Aorta (tissue), 5 donors: Measurements from ENCODE around the gene GCSAM. TPM values are rescaled to one million over a fixed set of nuclear protein-coding genes. Genes with fewer than 3 reads are reported as not detected.

Experiments used
- ATAC-seq: fragments of 200-7000 bp; cut with Tn5 transposase; one replicate; pipeline ENCODE4 v1.9.1; 2022; ENCODE audit warnings: moderate library complexity; ENCODE audit not compliant: low FRiP score
- DNase-seq, 2 donors: peaks; one replicate each; pipeline ENCODE4 v3.0.0-alpha.2; 2020
- H3K27ac ChIP-seq, 2 donors: one replicate each; pipeline ENCODE4 v1.5.1; 2013; ENCODE audit warnings: low read length in 2 of 2, mild to moderate bottlenecking in 2 of 2, moderate library complexity in 2 of 2, control low read depth in 1 of 2, inconsistent platforms in 1 of 2, low read depth in 1 of 2
- H3K27me3 ChIP-seq, 2 donors: one replicate each; pipeline ENCODE4 v1.6.1; 2013; ENCODE audit warnings: control low read depth in 1 of 2, low read length in 1 of 2, mild to moderate bottlenecking in 1 of 2, moderate library complexity in 1 of 2; ENCODE audit not compliant: insufficient read depth in 2 of 2, control insufficient read depth in 1 of 2
- H3K36me3 ChIP-seq, 2 donors: one replicate each; pipeline ENCODE4 v1.6.1; 2013; ENCODE audit warnings: control low read depth in 1 of 2, low read length in 1 of 2, mild to moderate bottlenecking in 1 of 2; ENCODE audit not compliant: insufficient read depth in 2 of 2, control insufficient read depth in 1 of 2
- H3K4me1 ChIP-seq, 2 donors: one replicate each; pipeline ENCODE4 v1.6.1; 2013; ENCODE audit warnings: low read length in 2 of 2, control low read depth in 1 of 2, mild to moderate bottlenecking in 1 of 2, moderate library complexity in 1 of 2; ENCODE audit not compliant: insufficient read depth in 2 of 2, control insufficient read depth in 1 of 2
- H3K4me3 ChIP-seq, 2 donors: one replicate each; pipeline ENCODE4 v1.5.1; 2013; ENCODE audit warnings: low read length in 2 of 2, control low read depth in 1 of 2, mild to moderate bottlenecking in 1 of 2
- H3K9me3 ChIP-seq: one replicate; pipeline ENCODE4 v1.6.1; 2013; ENCODE audit warnings: mild to moderate bottlenecking, low read length; ENCODE audit not compliant: control insufficient read depth
- whole genome bisulfite sequencing, 2 donors: extraction: QIAGEN DNeasy Blood & Tissue Kit; methylation state at CpG; one replicate each; pipeline ENCODE4 v1.1.7; 2013; 5-methylcytosine and 5-hydroxymethylcytosine counted together
- intact Hi-C, 2 donors: fragments of 100-400 bp; cut with DNase I; formaldehyde crosslinking; loops; one replicate each; pipeline versions ENCODE4 v1.14.2 to v1.15.0; 2022
- polyA plus RNA-seq, 2 donors: library from polyadenylated mRNA; stranded (reverse); fragments of 200-250 nt; gene quantifications; one replicate each; pipeline ENCODE4 v1.2.3, GENCODE V29; 2013
- total RNA-seq, 2 donors: library from RNA; stranded (reverse); fragmentation: NEBNext Ultra II Directional; extraction: Animal tissue kit (Norgen Biotek cat#: 25700); gene quantifications; one replicate each; pipeline ENCODE4 v1.2.1, GENCODE V29; 2021
- donor health status: healthy with polysubstance abuse.
- donor health status: Bipolar disorder and iron deficiency.
- donor health status: DM: no; HTN: no; CAD: no.
- donor health status: DM: no; HTN: no; CAD: no.
- donor health status: DM: yes; HTN: yes; CAD: no.

The GCSAM gene
- total and polyA plus RNA-seq, 4 donors, result 0.10 to 0.51 TPM; not detected in 2

DNA sequence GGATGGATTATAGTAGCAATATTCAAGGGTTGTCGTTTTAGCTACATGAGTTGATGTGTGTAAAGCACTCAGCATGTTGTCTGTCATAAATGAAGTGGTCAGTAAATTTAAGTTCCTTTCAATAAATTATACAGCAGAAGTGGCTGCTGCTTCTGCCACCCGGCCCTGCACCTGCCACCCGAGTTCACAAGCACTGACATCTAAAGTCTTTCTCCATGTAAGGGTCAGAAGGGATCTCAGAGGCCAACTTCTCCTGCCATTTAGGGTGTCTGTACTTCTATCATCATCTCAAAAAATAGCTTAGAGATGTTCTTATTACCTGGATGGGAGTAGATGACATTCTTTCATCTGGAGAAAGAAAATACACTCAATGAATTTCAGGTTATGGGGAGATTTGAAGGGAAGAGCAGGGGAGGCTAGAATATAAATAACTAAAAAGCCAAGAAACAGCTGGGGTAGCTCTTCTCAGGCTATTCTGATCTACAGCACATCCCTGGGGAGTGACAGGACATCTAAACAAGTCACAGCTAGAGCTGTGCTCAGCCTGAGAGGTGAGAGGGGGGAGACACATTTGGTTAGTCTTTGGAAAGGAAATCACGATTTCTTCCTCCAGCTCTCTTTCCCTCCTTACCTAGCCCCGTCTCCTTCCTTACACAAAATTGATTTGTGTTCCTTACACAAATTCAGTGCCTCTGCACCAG lies 8.0 kb downstream of the GCSAM start:
- no peak for ATAC-seq
- intact Hi-C loops, result no loop called here
- DNase-seq, result no peak

DNA sequence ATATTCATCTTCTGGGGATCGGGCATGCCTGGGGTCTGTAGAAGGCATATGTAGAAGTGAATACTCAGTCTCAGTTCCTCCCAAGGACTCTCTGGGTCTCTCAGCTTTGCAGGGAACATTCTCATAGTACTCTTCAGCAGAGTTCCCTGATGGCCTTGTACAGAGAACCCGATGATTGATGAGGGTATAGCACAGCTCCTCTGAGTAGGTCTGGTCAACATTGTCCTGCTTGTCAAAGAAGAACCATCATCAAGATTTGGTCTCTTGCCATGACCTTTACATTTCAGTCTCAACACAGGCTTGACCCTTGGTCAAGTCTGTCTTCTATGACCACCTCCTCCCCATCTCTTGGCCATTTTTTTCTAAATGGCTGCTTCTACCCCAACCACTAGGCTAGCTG lies 9.5 kb downstream of the GCSAM start:
- WGBS, 2 donors, result 94 to 98% methylated on average over 2 of the region's 2 CpGs
- Histone ChIP-seq H3K4me1 (no peaks in the 10 kb centered on the region), H3K4me3 (no peak overlapping the region), H3K27ac (no peak overlapping the region), H3K27me3 (no peaks in the 10 kb centered on the region), H3K36me3 (peaks cover 0 to 5% of the 10 kb centered on the region in 2 donors), H3K9me3 (no peaks in the 10 kb centered on the region)
- DNase-seq (no peak), ATAC-seq (no peak)
- intact Hi-C loops, result no loop called here

More for the DNA sequence above, 8.0 kb downstream of the GCSAM start:
- Histone ChIP-seq H3K36me3 (peaks cover 2 to 5% of the 10 kb centered on the region in 2 donors), H3K9me3 (no peaks in the 10 kb centered on the region), H3K4me3 (no peak overlapping the region), H3K4me1 (no peaks in the 10 kb centered on the region), H3K27me3 (no peaks in the 10 kb centered on the region), H3K27ac (no peak overlapping the region)
- WGBS, 2 donors, result 74 to 76% methylated on average over 5 of the region's 5 CpGs

DNA sequence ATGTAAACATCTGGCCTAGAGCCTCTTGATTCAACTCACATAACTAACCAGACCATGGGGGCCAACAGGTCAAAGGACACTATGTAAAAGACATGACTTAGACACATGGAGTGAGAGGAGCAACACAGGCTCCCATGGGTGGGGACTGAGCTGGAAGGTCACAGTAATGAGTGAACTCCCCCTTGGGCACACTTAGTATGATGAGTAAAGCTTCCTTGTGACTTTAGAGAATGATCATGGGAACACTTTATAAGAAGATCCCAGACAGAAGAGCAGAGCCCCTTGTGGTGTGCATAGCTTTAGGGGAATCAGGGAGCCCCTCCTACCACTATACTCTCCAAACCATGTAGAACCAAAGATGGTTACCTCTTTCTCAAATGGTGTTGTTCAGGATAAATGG lies 10.2 kb downstream of the GCSAM start:
- ATAC-seq, result no peak
- H3K4me1 ChIP-seq, result no peaks in the 10 kb centered on the region
- intact Hi-C loops, result no loop called here

DNA sequence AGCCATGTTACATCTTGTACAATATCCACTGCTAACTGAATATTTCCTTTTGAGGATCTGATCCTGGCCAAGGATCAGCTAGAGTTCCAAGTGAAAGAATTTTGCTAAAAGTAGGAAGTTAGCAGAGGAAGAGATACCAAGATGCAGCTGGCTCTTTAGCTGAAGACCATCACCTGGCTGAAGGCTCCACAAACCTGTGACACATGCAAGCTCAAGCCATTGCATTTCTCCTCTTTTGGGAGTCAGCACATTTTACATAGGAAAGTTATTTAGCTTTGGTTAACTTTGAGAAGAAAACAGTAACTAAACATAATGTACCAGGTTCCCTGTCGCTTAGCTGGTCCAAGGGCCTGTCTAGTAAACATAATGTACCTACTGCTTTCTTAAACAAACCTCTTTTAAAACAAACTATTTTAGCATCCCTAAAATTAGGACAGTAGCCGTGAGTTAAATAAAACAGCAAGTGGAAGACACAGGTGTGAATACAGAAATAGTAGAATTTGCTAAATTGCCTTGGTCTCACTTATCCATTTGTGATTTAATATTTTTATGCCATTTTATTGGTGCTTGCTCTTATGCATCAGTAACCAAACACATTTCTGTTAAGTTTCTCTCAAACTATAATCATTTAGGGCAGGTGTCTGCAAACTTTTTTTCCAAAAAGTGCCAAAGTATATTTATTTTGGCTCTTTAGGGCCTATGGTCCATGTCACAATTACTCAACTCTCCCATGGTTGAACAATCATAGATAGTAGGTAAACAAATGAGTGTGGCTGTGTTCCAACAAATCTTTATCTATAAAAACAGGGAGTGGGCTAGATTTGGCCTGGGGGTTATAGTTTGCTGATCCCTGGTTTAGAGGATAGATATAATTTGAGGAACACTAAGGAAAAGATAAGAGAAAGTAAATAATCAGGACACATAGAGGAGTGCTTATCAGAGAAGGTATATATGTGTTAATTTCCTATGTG lies 11.2 kb downstream of the GCSAM start:
- Histone ChIP-seq H3K36me3 (peaks cover 3% of the 10 kb centered on the region in 2 donors), H3K9me3 (no peaks in the 10 kb centered on the region), H3K4me3 (no peak overlapping the region), H3K27ac (no peak overlapping the region), H3K27me3 (no peaks in the 10 kb centered on the region), H3K4me1 (no peaks in the 10 kb centered on the region)
- intact Hi-C loops, result no loop called here
- ATAC-seq (no peak), DNase-seq (no peak)
- WGBS, 2 donors, result 94 to 97% methylated on average over 2 of the region's 2 CpGs

More for the DNA sequence above, 10.2 kb downstream of the GCSAM start:
- no peak overlapping the region for H3K27ac ChIP-seq
- no peaks in the 10 kb centered on the region for H3K9me3 ChIP-seq
- no peaks in the 10 kb centered on the region for H3K27me3 ChIP-seq
- DNase-seq, result no peak
- H3K36me3 ChIP-seq, result peaks cover 0 to 6% of the 10 kb centered on the region in 2 donors
- H3K4me3 ChIP-seq, result no peak overlapping the region

DNA sequence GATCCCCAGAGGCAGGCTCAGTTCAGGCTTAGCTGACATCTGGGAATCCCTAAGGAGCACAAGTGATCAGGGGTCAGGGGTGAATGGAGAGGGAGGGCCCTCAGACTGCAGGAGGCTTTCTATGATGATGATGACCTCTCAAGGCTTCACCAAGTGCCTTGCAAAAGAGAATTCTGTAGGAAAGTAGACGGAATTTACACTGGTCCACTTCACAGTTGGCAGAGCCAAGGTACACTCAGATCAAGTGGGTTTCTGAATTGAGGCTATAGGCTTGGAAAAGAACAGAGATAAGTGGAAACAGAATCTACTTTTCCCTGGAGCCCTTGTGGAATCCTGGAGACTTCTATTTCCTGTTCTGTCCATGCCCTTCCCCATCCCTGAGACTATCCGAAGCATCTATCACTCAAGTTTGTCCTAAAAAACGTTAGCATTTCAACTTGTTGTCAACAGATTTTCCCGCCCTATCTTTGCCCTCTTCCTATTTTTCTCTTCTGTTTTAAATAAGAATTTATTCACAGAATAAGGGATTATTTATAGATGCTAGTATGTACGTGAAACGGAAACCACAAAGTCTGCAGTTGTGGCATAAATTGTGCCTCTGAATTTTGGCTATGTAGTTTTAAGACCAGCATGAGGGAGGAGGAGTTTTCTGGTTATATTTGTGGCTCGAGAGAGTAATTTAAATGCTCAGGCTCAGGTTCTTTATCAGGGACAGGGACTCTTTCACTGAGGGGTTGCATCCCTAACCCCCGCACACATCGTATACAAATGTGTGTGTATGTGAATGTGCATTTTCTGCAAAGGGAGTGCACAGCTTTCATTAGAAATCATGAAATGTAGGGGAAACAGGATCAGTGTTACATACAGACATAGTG lies 12.8 kb downstream of the GCSAM start:
- Histone ChIP-seq H3K4me3 (no peak overlapping the region), H3K4me1 (no peaks in the 10 kb centered on the region), H3K27ac (no peak overlapping the region), H3K36me3 (peaks cover 3 to 5% of the 10 kb centered on the region in 2 donors), H3K9me3 (no peaks in the 10 kb centered on the region), H3K27me3 (no peaks in the 10 kb centered on the region)
- intact Hi-C loops, result no loop called here
- DNase-seq (no peak), ATAC-seq (no peak)
- WGBS, 2 donors, result 78% methylated on average over 9 of the region's 9 CpGs

DNA sequence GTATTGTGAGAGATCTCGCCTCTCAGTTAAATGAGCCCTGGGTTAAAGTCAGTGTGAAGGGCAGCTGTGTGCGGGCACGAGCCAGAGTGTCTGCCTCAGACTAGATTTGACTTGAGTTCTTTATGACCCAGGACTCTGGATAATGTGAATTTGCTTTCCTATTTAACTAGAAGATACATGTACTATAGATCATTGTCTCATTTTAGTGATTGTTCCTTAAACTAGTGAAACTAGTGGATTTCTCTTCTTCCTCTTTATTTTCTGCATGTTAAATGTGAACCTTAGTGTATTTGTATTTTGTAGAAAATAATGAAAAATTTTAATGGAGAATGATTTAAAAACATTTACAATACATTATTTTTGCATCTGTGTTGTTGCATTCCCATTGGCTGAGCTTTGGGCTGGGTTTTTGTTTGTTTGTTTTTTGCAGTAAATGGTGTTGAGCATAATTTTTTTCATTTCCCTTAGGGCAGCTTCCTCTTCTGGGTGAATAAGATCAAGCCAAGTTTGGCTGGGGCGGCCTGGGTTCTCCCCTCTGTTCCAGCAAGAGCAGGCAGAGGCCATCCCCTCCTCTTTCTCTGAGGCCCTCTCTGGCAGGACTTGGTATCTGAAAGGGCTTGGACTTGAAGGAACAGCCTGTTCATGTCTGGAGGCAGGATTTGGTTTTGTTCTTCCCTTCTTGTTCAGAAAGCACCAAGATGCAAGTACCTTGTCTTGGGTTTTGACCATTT lies 15.0 kb downstream of the GCSAM start:
- intact Hi-C loops, result no loop called here
- Histone ChIP-seq H3K27ac (no peak overlapping the region), H3K4me3 (no peak overlapping the region), H3K27me3 (no peaks in the 10 kb centered on the region), H3K36me3 (peaks cover 7 to 8% of the 10 kb centered on the region in 2 donors), H3K9me3 (no peaks in the 10 kb centered on the region), H3K4me1 (no peaks in the 10 kb centered on the region)
- WGBS, 2 donors, result 93 to 94% methylated on average over 4 of the region's 4 CpGs
- ATAC-seq, result no peak
- peak in 1 of 2 donors; percentile 76 for DNase-seq

DNA sequence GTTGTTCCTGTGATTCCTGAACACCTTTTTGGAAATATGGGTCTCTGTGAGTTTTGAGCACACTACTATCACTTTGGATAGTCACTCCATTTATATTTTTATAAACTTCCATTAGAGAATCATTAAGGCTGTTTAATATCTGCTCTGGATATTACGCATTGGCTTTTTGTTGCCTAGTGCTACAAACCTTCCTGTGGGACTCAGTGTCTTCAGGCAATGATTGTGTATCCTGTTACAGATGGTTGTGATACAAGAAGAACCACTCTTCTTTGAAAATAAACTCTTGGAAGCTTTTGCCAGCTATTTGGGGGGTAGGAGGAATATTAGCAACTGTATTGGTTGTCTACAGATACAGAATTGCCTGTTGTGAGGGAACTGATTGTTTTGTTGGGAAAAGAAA lies 15.6 kb downstream of the GCSAM start:
- no peak for ATAC-seq
- Histone ChIP-seq H3K27me3 (no peaks in the 10 kb centered on the region), H3K4me1 (no peaks in the 10 kb centered on the region), H3K4me3 (no peak overlapping the region), H3K9me3 (no peaks in the 10 kb centered on the region), H3K36me3 (peaks cover 8 to 10% of the 10 kb centered on the region in 2 donors), H3K27ac (no peak overlapping the region)
- no peak for DNase-seq
- intact Hi-C loops, result no loop called here
- WGBS, 2 donors, result 100% methylated on average over 1 of the region's 1 CpG

DNA sequence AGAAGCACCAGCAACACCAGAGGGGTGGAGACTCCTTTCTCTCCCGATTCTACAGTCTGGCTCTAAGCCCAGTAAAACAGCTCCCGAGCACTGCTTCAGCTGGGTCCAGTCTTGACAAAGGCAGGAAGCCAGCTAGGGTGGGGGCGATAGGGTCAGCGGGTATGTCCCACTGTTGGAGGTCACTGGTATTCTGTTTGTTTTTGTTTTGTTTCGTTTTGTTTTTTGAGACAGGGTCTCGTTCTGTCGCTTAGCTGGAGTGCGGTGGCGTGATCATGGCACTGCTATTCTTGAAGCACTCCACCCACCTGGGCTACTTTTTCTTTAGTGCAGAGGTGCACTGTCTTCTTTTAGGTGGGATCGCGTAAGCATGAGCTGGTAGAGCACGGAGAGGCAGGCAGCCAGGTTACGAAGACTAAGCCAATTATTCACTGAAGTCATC lies 16.3 kb downstream of the GCSAM start:
- Histone ChIP-seq H3K36me3 (peaks cover 8 to 10% of the 10 kb centered on the region in 2 donors), H3K27ac (no peak overlapping the region), H3K4me3 (no peak overlapping the region), H3K4me1 (no peaks in the 10 kb centered on the region), H3K9me3 (no peaks in the 10 kb centered on the region), H3K27me3 (no peaks in the 10 kb centered on the region)
- ATAC-seq (no peak), DNase-seq (no peak)
- intact Hi-C loops, result no loop called here
- 69% methylated on average over 13 of the region's 13 CpGs for WGBS, 2 donors
